PC-9 (cell line): ENCODE measurements around the gene SYNPR. TPM values are rescaled to one million over a fixed set of nuclear protein-coding genes. Genes with fewer than 3 reads are reported as not detected.

ENCODE experiments used
- BruUV-seq: library from RNA; stranded (reverse); fragments of 400-500 nt; replicated peaks from 2 replicates; lab custom pipeline; 2021; lab: Mats Ljungman, UMichigan
- CTCF ChIA-PET: fragments of 300-600 bp; sonication (Branson Sonifier 250); formaldehyde crosslinking; loops from one replicate; lab custom pipeline; 2022; ENCODE audit warnings: antibody characterized with exemption; lab: Charles Lee
- POLR2A ChIA-PET: fragments of 300-600 bp; sonication (Branson Sonifier 250); formaldehyde crosslinking; loops from one replicate; lab custom pipeline; 2022; ENCODE audit warnings: antibody characterized with exemption; ENCODE audit not compliant: unreplicated experiment; lab: Charles Lee
- DNase-seq, 2 experiments: peaks; one replicate each; pipeline versions ENCODE4 v3.0.0 to v3.0.0-alpha.2; 2015 to 2022; ENCODE audit warnings: mixed read lengths in 1 of 2
- H2AFZ ChIP-seq: fragments of 200-600 bp; sonication (generic); 2 replicates; pipeline ENCODE4 v1.8.1; 2017; ENCODE audit warnings: antibody characterized with exemption
- H3F3A ChIP-seq: fragments of 200-600 bp; sonication (generic); 2 replicates; pipeline ENCODE4 v1.8.1; 2017; ENCODE audit warnings: antibody characterized with exemption, mild to moderate bottlenecking, low read depth; ENCODE audit not compliant: insufficient read depth
- H3K27ac ChIP-seq: fragments of 200-600 bp; sonication (generic); 2 replicates; pipeline ENCODE4 v1.6.1; 2016; ENCODE audit warnings: mixed run types
- H3K27me3 ChIP-seq: fragments of 200-600 bp; sonication (generic); 2 replicates; pipeline ENCODE4 v1.6.1; 2016; ENCODE audit warnings: low read depth, mixed run types; ENCODE audit not compliant: insufficient read depth
- H3K36me3 ChIP-seq: fragments of 200-600 bp; sonication (generic); 2 replicates; pipeline ENCODE4 v1.6.1; 2016; ENCODE audit warnings: low read depth, mixed run types
- H3K4me1 ChIP-seq: fragments of 200-600 bp; sonication (generic); replicated peaks from 2 replicates; pipeline ENCODE4 v1.6.1; 2016; ENCODE audit warnings: mixed run types; ENCODE audit not compliant: insufficient read depth
- H3K4me2 ChIP-seq: fragments of 200-600 bp; sonication (generic); 2 replicates; pipeline ENCODE4 v1.6.1; 2017; ENCODE audit warnings: mixed run types
- H3K4me3 ChIP-seq: fragments of 200-600 bp; sonication (generic); 2 replicates; pipeline ENCODE4 v1.6.1; 2016; ENCODE audit warnings: mixed run types
- H3K79me2 ChIP-seq: fragments of 200-600 bp; sonication (generic); 2 replicates; pipeline ENCODE4 v1.6.1; 2017; ENCODE audit warnings: low read depth, mixed run types
- H3K9me2 ChIP-seq: fragments of 200-600 bp; sonication (generic); 2 replicates; pipeline ENCODE4 v1.8.1; 2017; ENCODE audit warnings: mild to moderate bottlenecking; ENCODE audit not compliant: insufficient read depth
- H3K9me3 ChIP-seq: fragments of 200-600 bp; sonication (generic); 2 replicates; pipeline ENCODE4 v1.8.1; 2016; ENCODE audit warnings: low read depth; ENCODE audit not compliant: insufficient read depth
- H4K20me1 ChIP-seq: fragments of 200-600 bp; sonication (generic); 2 replicates; pipeline ENCODE4 v1.8.1; 2017; ENCODE audit not compliant: insufficient read depth
- CTCF ChIP-seq: fragments of 200-600 bp; sonication (generic); conservative IDR thresholded peaks from 2 replicates; pipeline ENCODE4 v1.6.1; 2017; ENCODE audit warnings: mixed run types, antibody characterized with exemption, mild to moderate bottlenecking, moderate library complexity
- EZH2 ChIP-seq: fragments of 200-600 bp; sonication (generic); IDR thresholded peaks from 2 replicates; pipeline ENCODE4 v1.8.0; 2017; ENCODE audit warnings: antibody characterized with exemption, low read depth
- intact Hi-C: fragments of 100-400 bp; cut with micrococcal nuclease; formaldehyde crosslinking; loops from one replicate; pipeline ENCODE4 v1.10.0; 2022; ENCODE audit not compliant: unreplicated experiment
- total RNA-seq: library from RNA; stranded (reverse); gene quantifications from 2 replicates; pipeline ENCODE4 v1.2.3, GENCODE V29; 2021

SYNPR gene
- total RNA-seq, 1 experiment from 2014 or later: not detected

- H4K20me1 ChIP-seq: no peaks in the 10 kb centered on the region
- H3K27ac ChIP-seq: no peak overlapping the region
- BruUV-seq: no TSS peak
- H3K4me2 ChIP-seq: no peak overlapping the region
- no peak overlapping the region for H3K4me3 ChIP-seq
- H3F3A ChIP-seq: no peaks in the 10 kb centered on the region
- ChIA-PET CTCF (no interaction called here), POLR2A (no interaction called here)
- no peaks in the 10 kb centered on the region for H3K79me2 ChIP-seq
- H3K36me3 ChIP-seq: no peaks in the 10 kb centered on the region
- H2AFZ ChIP-seq: no peak overlapping the region
- H3K9me2 ChIP-seq: no peaks in the 10 kb centered on the region
- no peaks in the 10 kb centered on the region for H3K27me3 ChIP-seq
- no peaks in the 10 kb centered on the region for H3K9me3 ChIP-seq
- H3K4me1 ChIP-seq: no peaks in the 10 kb centered on the region
- intact Hi-C loops: no loop called here
- DNase-seq: no peak
- TF ChIP-seq EZH2: no peak
- no peak for TF ChIP-seq CTCF
Observed at GRCh38 chr3:63563572-63563971, 285.5 kb downstream of the SYNPR start.

GRCh38 chr3:63565220-63565619 lies 287.1 kb downstream of the SYNPR start:
- Histone ChIP-seq H3K9me2 (no peaks in the 10 kb centered on the region), H3K36me3 (no peaks in the 10 kb centered on the region), H2AFZ (no peak overlapping the region), H3K9me3 (no peaks in the 10 kb centered on the region), H3K4me3 (no peak overlapping the region), H3F3A (no peaks in the 10 kb centered on the region), H3K4me1 (no peaks in the 10 kb centered on the region), H3K79me2 (no peaks in the 10 kb centered on the region), H3K27me3 (no peaks in the 10 kb centered on the region), H3K27ac (no peak overlapping the region), H4K20me1 (no peaks in the 10 kb centered on the region), H3K4me2 (no peak overlapping the region)
- no peak for DNase-seq
- TF ChIP-seq CTCF: no peak
- no peak for TF ChIP-seq EZH2
- POLR2A ChIA-PET: no interaction called here
- intact Hi-C loops: no loop called here
- CTCF ChIA-PET: no interaction called here
- no TSS peak for BruUV-seq

- H3K4me2 ChIP-seq: no peak overlapping the region
- no peaks in the 10 kb centered on the region for H3K4me1 ChIP-seq
- intact Hi-C loops: no loop called here
- H3K9me3 ChIP-seq: no peaks in the 10 kb centered on the region
- BruUV-seq: no TSS peak
- H3K9me2 ChIP-seq: no peaks in the 10 kb centered on the region
- H3F3A ChIP-seq: no peaks in the 10 kb centered on the region
- no peak overlapping the region for H3K27ac ChIP-seq
- POLR2A ChIA-PET: no interaction called here
- no peaks in the 10 kb centered on the region for H3K36me3 ChIP-seq
- no peaks in the 10 kb centered on the region for H3K79me2 ChIP-seq
- CTCF ChIA-PET: no interaction called here
- no peak overlapping the region for H2AFZ ChIP-seq
- no peak for TF ChIP-seq EZH2
- no peak for TF ChIP-seq CTCF
- H4K20me1 ChIP-seq: no peaks in the 10 kb centered on the region
- no peaks in the 10 kb centered on the region for H3K27me3 ChIP-seq
- H3K4me3 ChIP-seq: no peak overlapping the region
- DNase-seq: no peak
Observed at GRCh38 chr3:63571682-63572081, 293.6 kb downstream of the SYNPR start.
